ENCODE results near the gene SCO1.

- TF ChIP-seq CTCF (IDR thresholded peaks at IDR 0.05; ENCODE audit: low read depth, low read length, missing input control) = no peak
- no peak for TF ChIP-seq ATF3 (IDR thresholded peaks at IDR 0.05)
- TF ChIP-seq HNF4G (IDR thresholded peaks at IDR 0.05) = no peak
- TF ChIP-seq MAX (IDR thresholded peaks at IDR 0.05) = no peak
- TF ChIP-seq JUND (IDR thresholded peaks at IDR 0.05) = peak in 1 of 2 donors; percentile 55
- TF ChIP-seq ZBTB33 (IDR thresholded peaks at IDR 0.05) = no peak
- TF ChIP-seq GABPA (IDR thresholded peaks at IDR 0.05 in 1 of 2, conservative IDR thresholded peaks at IDR 0.05 in 1 of 2) = no peak
- TF ChIP-seq RAD21 (IDR thresholded peaks at IDR 0.05) = no peak
- TF ChIP-seq TAF1 (conservative IDR thresholded peaks at IDR 0.05) = no peak
- no peak for TF ChIP-seq REST (IDR thresholded peaks at IDR 0.05)
Measured at GRCh38 chr17:10743316-10744009, 46.1 kb upstream of the SCO1 start.
